Subcutaneous abdominal adipose tissue (tissue), 5 donors: ENCODE results near the gene KRT72.

Source experiments
- H3K27ac ChIP-seq: one replicate; pipeline ENCODE4 v1.7.0; 2013; ENCODE audit warnings: low read depth, mild to moderate bottlenecking, inconsistent platforms, low read length, moderate library complexity
- H3K27me3 ChIP-seq, 5 donors: one replicate each; pipeline ENCODE4 v1.7.0; 2013; ENCODE audit warnings: low read length in 5 of 5, inconsistent platforms in 1 of 5; ENCODE audit not compliant: control insufficient read depth in 5 of 5, insufficient read depth in 4 of 5
- H3K36me3 ChIP-seq, 5 donors: one replicate each; pipeline ENCODE4 v1.7.0; 2013; ENCODE audit warnings: low read length in 5 of 5; ENCODE audit not compliant: control insufficient read depth in 5 of 5, insufficient read depth in 5 of 5
- H3K4me1 ChIP-seq, 5 donors: one replicate each; pipeline ENCODE4 v1.7.0; 2013; ENCODE audit warnings: low read length in 5 of 5, mild to moderate bottlenecking in 3 of 5, moderate library complexity in 1 of 5; ENCODE audit not compliant: control insufficient read depth in 5 of 5, insufficient read depth in 5 of 5
- H3K4me3 ChIP-seq, 5 donors: one replicate each; pipeline ENCODE4 v1.7.0; 2013; ENCODE audit warnings: low read length in 5 of 5, low read depth in 1 of 5
- H3K9ac ChIP-seq, 5 donors: one replicate each; pipeline ENCODE4 v1.7.0; 2013; ENCODE audit warnings: low read length in 5 of 5, mild to moderate bottlenecking in 4 of 5, moderate library complexity in 3 of 5
- H3K9me3 ChIP-seq, 5 donors: one replicate each; pipeline ENCODE4 v1.7.0; 2013; ENCODE audit warnings: low read length in 5 of 5; ENCODE audit not compliant: control insufficient read depth in 5 of 5
- donor health status: healthy.
- donor health status: healthy.
- donor health status: healthy.
- donor health status: healthy.
- donor health status: healthy.

The KRT72 gene

DNA sequence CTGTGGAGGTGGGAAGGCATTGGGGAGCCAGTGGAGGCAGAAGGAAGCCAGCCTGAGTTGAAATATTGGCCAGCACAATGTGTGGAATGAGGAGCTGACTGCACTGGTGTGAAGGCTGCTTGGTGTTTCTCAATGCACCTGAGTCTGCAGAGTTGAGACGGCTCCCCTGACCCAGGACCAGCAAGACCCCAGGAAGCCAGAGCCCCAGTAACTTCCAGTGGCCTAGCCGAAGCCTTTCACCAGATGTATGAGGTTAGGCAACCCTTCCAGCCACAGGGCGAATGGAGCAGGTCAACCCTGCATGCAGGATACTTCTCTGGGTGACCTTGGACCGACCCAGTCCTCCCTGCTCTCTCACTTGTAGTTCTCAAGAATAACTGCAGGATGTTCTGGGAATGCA lies 30.0 kb upstream of the KRT72 start:
- no peak overlapping the region for H3K4me3 ChIP-seq
- no peaks in the 10 kb centered on the region for H3K4me1 ChIP-seq
- H3K9ac ChIP-seq: no peak overlapping the region
- H3K9me3 ChIP-seq: no peaks in the 10 kb centered on the region
- no peaks in the 10 kb centered on the region for H3K36me3 ChIP-seq
- H3K27ac ChIP-seq: no peak overlapping the region
- H3K27me3 ChIP-seq: peaks cover 3 to 28% (median 14%) of the 10 kb centered on the region in 5 donors

DNA sequence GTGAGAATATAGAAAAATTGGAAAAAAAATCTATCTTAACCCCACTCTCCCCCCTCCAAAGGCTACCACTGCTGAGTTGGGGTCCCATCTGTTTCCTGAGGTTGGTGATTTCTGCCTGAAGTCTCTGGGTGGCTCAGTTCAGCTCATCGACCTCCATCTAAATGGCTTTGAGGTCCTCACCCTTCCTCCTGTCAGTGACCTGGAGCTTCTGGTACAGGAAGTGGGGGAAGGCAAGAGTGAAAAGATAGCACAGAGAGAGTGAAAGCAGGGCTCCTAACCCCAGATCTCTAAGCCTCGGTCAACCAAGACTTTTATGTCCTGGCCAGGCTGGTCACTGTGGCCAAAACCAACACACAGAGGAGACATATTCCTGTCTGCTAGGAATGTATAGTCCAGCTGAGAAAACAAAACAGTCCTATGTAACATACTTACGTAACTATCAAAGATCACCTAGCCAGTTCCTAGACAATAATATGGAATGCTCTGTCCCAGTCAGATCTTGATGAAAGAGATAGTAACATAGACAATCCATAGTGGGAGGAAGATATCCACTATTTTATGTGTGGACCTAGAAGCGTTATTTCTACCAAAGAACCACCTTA lies 29.4 kb upstream of the KRT72 start:
- H3K27me3 ChIP-seq: peaks cover 3 to 25% (median 14%) of the 10 kb centered on the region in 5 donors
- H3K4me1 ChIP-seq: no peaks in the 10 kb centered on the region
- H3K27ac ChIP-seq: no peak overlapping the region
- no peak overlapping the region for H3K4me3 ChIP-seq
- no peaks in the 10 kb centered on the region for H3K36me3 ChIP-seq
- H3K9me3 ChIP-seq: no peaks in the 10 kb centered on the region
- H3K9ac ChIP-seq: no peak overlapping the region

DNA sequence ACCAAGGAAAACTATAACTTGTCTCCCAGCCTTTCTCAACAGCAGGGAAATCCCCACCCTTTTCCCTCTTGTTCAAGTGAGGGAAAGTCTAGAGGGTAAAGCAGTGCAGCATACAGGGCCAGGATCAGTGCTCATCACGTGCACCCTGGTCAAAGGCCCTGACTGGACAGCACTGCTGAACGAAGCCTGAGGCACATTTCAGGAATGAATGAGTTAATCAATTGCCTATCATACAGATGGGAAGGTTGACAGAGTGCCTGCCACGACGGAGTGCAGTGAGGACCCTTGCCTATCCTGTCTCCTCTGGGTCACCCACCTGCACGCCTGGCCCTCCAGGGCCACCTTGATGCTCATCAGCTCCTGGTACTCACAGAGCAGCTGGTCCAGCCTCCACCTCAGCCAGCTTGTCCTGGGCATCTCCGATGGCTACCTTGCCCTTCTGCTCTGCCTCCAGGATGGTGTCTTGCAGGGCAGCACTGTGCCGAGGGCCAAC lies 28.8 kb upstream of the KRT72 start:
- no peak overlapping the region for H3K4me3 ChIP-seq
- H3K27me3 ChIP-seq: peaks cover 3 to 25% (median 14%) of the 10 kb centered on the region in 5 donors
- H3K4me1 ChIP-seq: no peaks in the 10 kb centered on the region
- no peaks in the 10 kb centered on the region for H3K36me3 ChIP-seq
- H3K27ac ChIP-seq: no peak overlapping the region
- no peak overlapping the region for H3K9ac ChIP-seq
- no peaks in the 10 kb centered on the region for H3K9me3 ChIP-seq

DNA sequence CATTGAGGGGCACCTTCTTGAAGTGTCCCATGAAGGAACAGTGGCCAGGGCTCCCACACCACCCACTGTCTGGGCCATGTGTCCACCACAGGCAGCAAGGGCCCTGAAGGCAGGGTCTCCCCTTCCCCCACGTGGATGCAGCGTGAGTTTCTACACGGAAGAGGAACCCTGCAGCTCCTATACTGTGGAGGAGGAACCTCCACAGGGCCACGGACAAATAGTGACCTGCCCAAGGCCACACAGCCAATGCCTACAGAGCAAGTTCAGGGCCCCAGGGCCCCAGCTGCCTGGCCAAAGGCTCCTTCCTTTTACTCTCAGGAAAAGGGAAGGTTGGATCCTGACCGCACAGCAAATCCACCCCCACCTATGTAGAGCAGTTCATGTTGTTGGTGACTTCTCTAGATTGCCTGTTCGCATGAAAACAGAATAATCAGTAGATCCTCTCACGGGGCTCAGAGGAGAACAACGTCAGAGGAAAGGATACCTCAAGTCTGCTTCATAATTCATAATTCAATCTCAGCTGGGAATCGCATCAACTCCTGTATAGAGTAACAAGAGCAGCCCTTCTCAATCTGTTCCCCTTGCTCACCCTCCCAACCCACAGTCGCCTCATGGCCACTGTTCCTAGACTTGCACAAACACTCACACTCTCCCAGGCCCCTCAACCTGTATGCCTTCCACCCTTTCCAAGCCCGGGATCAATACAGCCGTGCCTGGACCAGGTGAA lies 28.2 kb upstream of the KRT72 start:
- H3K4me3 ChIP-seq: no peak overlapping the region
- H3K9ac ChIP-seq: no peak overlapping the region
- peaks cover 3 to 25% (median 14%) of the 10 kb centered on the region in 5 donors for H3K27me3 ChIP-seq
- H3K4me1 ChIP-seq: no peaks in the 10 kb centered on the region
- no peaks in the 10 kb centered on the region for H3K36me3 ChIP-seq
- H3K9me3 ChIP-seq: no peaks in the 10 kb centered on the region
- H3K27ac ChIP-seq: no peak overlapping the region

DNA sequence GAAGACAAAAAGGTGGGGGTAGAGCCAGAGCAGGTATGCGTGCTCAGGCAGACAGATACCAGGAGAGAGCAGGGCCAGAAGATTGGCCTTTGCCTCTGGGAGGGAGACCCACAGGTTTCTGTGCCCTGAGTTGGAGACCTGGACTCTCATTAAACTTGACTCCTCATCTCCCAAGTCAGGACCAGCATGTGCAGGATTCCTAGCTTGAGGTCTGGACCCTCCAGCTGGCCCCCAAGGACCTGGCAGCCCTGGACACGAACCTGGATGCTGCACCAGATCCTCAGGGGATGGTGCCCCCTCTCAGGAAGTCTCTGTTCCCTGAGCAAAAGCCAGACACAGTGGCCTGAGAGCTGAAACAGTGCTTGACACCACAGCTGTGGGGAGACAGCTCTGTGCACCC lies 27.6 kb upstream of the KRT72 start:
- H3K4me3 ChIP-seq: no peak overlapping the region
- H3K27ac ChIP-seq: no peak overlapping the region
- H3K9ac ChIP-seq: no peak overlapping the region
- H3K27me3 ChIP-seq: peaks cover 3 to 25% (median 14%) of the 10 kb centered on the region in 5 donors
- H3K36me3 ChIP-seq: no peaks in the 10 kb centered on the region
- H3K4me1 ChIP-seq: no peaks in the 10 kb centered on the region
- no peaks in the 10 kb centered on the region for H3K9me3 ChIP-seq

DNA sequence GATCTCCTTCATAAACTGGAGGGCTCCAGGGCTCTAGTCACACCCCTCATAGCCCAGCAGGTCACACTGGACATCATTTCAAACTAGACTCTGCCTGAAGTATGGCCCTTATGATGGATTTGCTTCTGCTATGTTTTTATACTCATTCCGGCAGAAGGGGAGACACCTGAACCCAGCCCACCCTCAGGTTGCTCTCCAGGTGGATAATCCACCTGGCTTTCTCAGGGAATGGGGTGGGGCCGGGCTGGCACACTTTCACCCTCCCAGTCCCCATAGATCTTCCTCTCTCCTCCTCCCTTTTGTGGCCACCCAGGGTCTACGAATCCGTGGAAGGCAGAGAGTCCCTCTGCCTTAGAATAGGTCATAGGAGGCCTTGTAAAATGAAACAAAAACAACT lies 26.8 kb upstream of the KRT72 start:
- Histone ChIP-seq H3K4me3 (no peak overlapping the region), H3K4me1 (no peaks in the 10 kb centered on the region), H3K9me3 (no peaks in the 10 kb centered on the region), H3K36me3 (no peaks in the 10 kb centered on the region), H3K9ac (no peak overlapping the region), H3K27me3 (peaks cover 3 to 22% (median 14%) of the 10 kb centered on the region in 5 donors), H3K27ac (no peak overlapping the region)

DNA sequence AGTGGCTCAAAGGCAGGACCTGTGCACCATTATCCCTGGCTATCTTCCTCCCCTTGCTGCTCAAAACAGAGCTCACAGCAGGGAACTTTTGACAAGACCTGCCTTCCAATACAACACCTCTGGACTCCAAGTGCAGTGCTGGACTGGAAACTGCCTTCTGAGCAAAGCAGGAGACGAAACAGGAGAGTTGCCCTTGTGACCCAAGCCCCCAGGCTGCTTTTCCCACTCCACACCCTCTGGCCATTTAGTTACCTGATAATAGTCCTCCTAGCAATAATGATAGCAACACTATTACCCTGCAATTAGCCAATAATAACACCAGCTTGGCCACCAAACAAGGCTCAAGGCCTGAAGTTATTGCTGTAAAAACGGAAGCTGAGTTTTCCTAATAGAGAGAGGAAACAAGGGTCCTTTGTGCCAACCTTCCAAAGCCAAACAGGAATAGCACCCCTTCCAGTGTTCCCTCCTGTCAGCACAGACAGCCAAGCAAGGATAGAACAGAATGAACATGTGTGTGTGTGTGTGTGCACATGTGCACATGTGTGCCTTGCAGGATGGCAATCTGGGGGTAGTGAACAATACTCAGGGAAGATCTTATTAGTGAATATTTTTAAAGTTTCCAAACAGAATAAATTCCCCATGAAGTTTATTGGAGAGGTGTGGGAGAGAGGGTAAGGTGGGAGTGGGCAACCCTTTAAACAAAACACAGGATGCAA lies 26.3 kb upstream of the KRT72 start:
- H3K4me1 ChIP-seq: no peaks in the 10 kb centered on the region
- no peak overlapping the region for H3K27ac ChIP-seq
- H3K9me3 ChIP-seq: no peaks in the 10 kb centered on the region

DNA sequence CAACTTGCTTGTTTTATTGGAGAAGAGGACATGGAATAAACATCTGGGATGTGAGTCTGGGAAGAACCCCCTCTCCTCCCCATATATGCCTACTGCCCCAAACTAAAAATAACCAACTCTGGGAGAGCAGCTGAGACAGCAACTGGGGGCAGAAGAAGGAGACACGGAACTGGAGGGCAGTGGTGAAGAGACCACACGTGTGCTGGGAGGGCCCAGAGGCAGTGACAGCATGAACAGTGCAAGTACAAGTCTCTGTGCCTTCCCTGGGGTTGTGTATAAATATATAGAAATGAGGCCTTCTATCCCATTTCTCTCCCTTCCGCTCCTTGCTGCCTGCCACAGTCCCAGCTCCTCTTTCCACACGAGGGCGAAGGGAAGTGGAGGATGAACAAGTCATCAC lies 21.1 kb upstream of the KRT72 start:
- Histone ChIP-seq H3K9ac (no peak overlapping the region), H3K4me3 (no peak overlapping the region), H3K9me3 (no peaks in the 10 kb centered on the region), H3K27me3 (peaks cover 0 to 8% (median 2%) of the 10 kb centered on the region in 5 donors), H3K36me3 (no peaks in the 10 kb centered on the region), H3K4me1 (no peaks in the 10 kb centered on the region), H3K27ac (no peak overlapping the region)

More for the DNA sequence above, 26.3 kb upstream of the KRT72 start:
- Histone ChIP-seq H3K27me3 (peaks cover 2 to 22% (median 14%) of the 10 kb centered on the region in 5 donors), H3K4me3 (no peak overlapping the region), H3K36me3 (no peaks in the 10 kb centered on the region), H3K9ac (no peak overlapping the region)

DNA sequence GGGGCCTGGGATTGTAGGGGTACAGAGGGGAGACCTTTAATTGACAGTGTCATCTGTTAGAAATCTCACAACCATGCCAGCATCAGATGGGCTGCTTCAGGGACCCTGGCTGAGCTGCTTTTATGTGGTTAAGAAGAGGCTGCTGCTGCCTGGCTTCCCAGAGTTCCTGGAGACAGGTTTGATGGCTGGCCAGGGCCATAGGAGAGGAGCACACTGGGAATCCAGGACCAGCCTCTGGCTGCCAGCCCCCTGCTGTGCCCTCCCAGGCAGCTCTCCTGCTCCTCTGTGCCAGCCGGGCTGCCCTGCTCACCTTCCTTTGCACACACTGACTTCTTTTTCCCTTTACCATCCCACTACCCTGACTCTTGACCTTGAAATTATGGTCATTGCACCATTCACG lies 17.6 kb upstream of the KRT72 start:
- Histone ChIP-seq H3K36me3 (no peaks in the 10 kb centered on the region), H3K4me3 (no peak overlapping the region), H3K9ac (no peak overlapping the region), H3K27me3 (peaks cover under 1 to 14% (median 7%) of the 10 kb centered on the region in 5 donors), H3K9me3 (no peaks in the 10 kb centered on the region), H3K27ac (no peak overlapping the region), H3K4me1 (peaks cover 0 to 4% (median 0%) of the 10 kb centered on the region in 5 donors)

DNA sequence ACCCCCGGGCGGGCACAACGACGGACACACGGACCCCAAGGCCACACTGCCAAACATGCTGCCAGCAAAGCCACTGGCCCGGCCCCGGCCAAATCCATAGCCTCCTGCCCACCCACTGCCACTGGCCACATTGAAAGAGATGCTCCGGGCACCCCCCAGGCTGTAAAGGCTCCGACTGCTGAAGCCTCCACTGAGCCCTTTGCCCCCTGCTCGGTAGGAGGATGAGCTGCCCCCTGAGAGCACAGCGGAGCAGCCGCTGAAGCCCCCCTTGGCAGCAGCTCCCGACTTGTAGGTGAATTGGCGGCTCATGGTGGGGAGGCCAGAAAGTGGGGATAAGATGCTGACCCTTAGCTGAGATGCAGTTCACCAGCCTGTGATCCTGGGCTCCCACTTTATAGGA lies 17.0 kb upstream of the KRT72 start, which contains the start of gene KRT73:
Gene KRT73, minus strand, starts transcription at position 344 of the 400 bp plus-strand sequence. Its CDS starts 35 bp downstream, at position 309.
- Histone ChIP-seq H3K4me3 (no peak within 1 kb of the TSS), H3K9me3 (no peaks in the 10 kb centered on the region), H3K4me1 (peaks cover 0 to 4% (median 0%) of the 10 kb centered on the region in 5 donors), H3K36me3 (no peaks in the 10 kb centered on the region), H3K27ac (no peak within 1 kb of the TSS), H3K27me3 (peaks cover 3 to 14% (median 7%) of the 10 kb centered on the region in 5 donors), H3K9ac (no peak within 1 kb of the TSS)
